Gastroesophageal sphincter (tissue), 3 donors: ENCODE measurements around the gene SLC8A1.

ENCODE experiments used
- CTCF ChIP-seq, 4 experiments: fragments of 200-600 bp in 2 of 4; fragments of 450-650 bp in 2 of 4; sonication (generic) in 1 of 4; IDR thresholded peaks; one replicate each; pipeline ENCODE4 v1.5.1; 2017 to 2019; ENCODE audit warnings: antibody characterized with exemption in 4 of 4, mild to moderate bottlenecking in 2 of 4, moderate library complexity in 2 of 4
- EP300 ChIP-seq: sonication (generic); formaldehyde crosslinking; IDR thresholded peaks from one replicate; pipeline ENCODE4 v1.6.1; 2017; ENCODE audit warnings: antibody characterized with exemption, mild to moderate bottlenecking
- POLR2A ChIP-seq, 2 donors: fragments of 450-650 bp; IDR thresholded peaks; one replicate each; pipeline ENCODE4 v1.6.1; 2017; ENCODE audit warnings: antibody characterized with exemption in 2 of 2, mild to moderate bottlenecking in 2 of 2, moderate library complexity in 1 of 2
- POLR2AphosphoS5 ChIP-seq: sonication (generic); formaldehyde crosslinking; IDR thresholded peaks from one replicate; pipeline ENCODE4 v1.6.1; 2017; ENCODE audit warnings: antibody characterized with exemption

- no peak for TF ChIP-seq POLR2AphosphoS5
- peak; percentile 20 to 66 (median 56) for TF ChIP-seq CTCF (IDR thresholded peaks at IDR 0.05)
- TF ChIP-seq POLR2A (IDR thresholded peaks at IDR 0.05): no peak
- TF ChIP-seq EP300: no peak
Measured at GRCh38 chr2:40488101-40488601, 36.3 kb upstream of the SLC8A1 start.
